HL-60 (cell line): ENCODE results near the gene CAV1.

Experiments
- DNase-seq, 2 experiments: peaks; one replicate each; pipeline ENCODE4 v3.0.0-alpha.2; 2010 to 2020; ENCODE audit warnings: low read depth in 1 of 2, low spot score in 1 of 2
- H3K27ac ChIP-seq: fragments of 250-450 bp; sonication (Bioruptor Pico); replicated peaks from 2 replicates; pipeline ENCODE4 v1.5.1; 2020; ENCODE audit warnings: mild to moderate bottlenecking, moderate library complexity
- H3K27me3 ChIP-seq: fragments of 250-450 bp; sonication (Bioruptor Pico); 2 replicates; pipeline ENCODE4 v1.5.1; 2021; ENCODE audit warnings: mild to moderate bottlenecking, moderate library complexity; ENCODE audit not compliant: insufficient read depth, poor library complexity, severe bottlenecking
- H3K4me3 ChIP-seq: replicated peaks from 2 replicates; pipeline ENCODE4 v1.5.1; 2011; ENCODE audit warnings: mild to moderate bottlenecking, control low read depth, low read length; ENCODE audit not compliant: insufficient read depth
- GABPA ChIP-seq: IDR thresholded peaks from 2 replicates; pipeline ENCODE4 v1.6.1; 2012; ENCODE audit warnings: low read depth
- POLR2AphosphoS5 ChIP-seq: IDR thresholded peaks from 2 replicates; pipeline ENCODE4 v1.6.1; 2012; ENCODE audit warnings: low read depth
- REST ChIP-seq: IDR thresholded peaks from 2 replicates; pipeline ENCODE4 v1.6.1; 2012; ENCODE audit warnings: low read depth; ENCODE audit not compliant: insufficient replicate concordance
- SPI1 ChIP-seq: IDR thresholded peaks from 2 replicates; pipeline ENCODE4 v1.6.1; 2012; ENCODE audit warnings: low read depth, mild to moderate bottlenecking, borderline replicate concordance
- TF ChIP-seq, protein P1 (sequence below): IDR thresholded peaks from one replicate; pipeline ENCODE4 v1.5.1; 2011; ENCODE audit warnings: low read length, control low read depth, inconsistent platforms; ENCODE audit not compliant: insufficient read depth

CAV1 gene

GRCh38 chr7:116525913-116526861, 1.4 kb downstream of the CAV1 start:
- TF ChIP-seq, protein P1, sequence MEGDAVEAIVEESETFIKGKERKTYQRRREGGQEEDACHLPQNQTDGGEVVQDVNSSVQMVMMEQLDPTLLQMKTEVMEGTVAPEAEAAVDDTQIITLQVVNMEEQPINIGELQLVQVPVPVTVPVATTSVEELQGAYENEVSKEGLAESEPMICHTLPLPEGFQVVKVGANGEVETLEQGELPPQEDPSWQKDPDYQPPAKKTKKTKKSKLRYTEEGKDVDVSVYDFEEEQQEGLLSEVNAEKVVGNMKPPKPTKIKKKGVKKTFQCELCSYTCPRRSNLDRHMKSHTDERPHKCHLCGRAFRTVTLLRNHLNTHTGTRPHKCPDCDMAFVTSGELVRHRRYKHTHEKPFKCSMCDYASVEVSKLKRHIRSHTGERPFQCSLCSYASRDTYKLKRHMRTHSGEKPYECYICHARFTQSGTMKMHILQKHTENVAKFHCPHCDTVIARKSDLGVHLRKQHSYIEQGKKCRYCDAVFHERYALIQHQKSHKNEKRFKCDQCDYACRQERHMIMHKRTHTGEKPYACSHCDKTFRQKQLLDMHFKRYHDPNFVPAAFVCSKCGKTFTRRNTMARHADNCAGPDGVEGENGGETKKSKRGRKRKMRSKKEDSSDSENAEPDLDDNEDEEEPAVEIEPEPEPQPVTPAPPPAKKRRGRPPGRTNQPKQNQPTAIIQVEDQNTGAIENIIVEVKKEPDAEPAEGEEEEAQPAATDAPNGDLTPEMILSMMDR: peak; percentile 20
- TF ChIP-seq POLR2AphosphoS5 (no peak), GABPA (no peak)
- Histone ChIP-seq H3K4me3 (peak overlapping the region; percentile 27), H3K27me3 (peaks cover 56% of the 10 kb centered on the region), H3K27ac (no peak overlapping the region)
- DNase-seq: peak; percentile 6 to 48

- H3K27ac ChIP-seq: no peak overlapping the region
- no peak for DNase-seq
- no peak overlapping the region for H3K4me3 ChIP-seq
- H3K27me3 ChIP-seq: peaks cover 49% of the 10 kb centered on the region
- TF ChIP-seq, protein P1: no peak
- TF ChIP-seq SPI1 (no peak), REST (no peak), POLR2AphosphoS5 (no peak), GABPA (no peak)
These were observed 2.1 kb downstream of the CAV1 start for GRCh38 chr7:116526897-116527296.

DNA sequence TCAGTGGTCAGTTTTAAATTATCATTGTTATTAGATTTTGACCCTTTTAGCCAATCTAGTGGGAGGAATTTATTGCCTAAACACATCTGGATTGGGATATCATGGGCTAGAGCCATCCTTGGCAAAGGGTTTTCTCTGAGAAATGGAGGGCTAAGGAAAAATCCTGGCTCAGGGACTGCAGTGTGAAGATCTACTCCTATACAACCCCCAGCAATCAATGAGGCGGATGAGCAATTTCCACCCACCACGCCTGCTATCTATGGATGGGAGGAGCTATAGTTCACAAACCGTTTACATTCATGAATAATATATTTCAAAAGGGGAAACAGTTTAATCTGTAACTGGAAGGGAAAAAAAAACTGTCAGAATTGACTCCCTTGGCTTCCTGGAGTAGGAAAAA, 2.7 kb downstream of the CAV1 start:
- no peak overlapping the region for H3K27ac ChIP-seq
- H3K27me3 ChIP-seq: peaks cover 44% of the 10 kb centered on the region
- no peak overlapping the region for H3K4me3 ChIP-seq
- DNase-seq: no peak
- TF ChIP-seq REST (no peak), SPI1 (no peak), POLR2AphosphoS5 (no peak), GABPA (no peak)
- TF ChIP-seq, protein P1: no peak
